Keratinocyte (primary cell): ENCODE measurements around the gene SPSB4.

Source experiments
- EZH2 ChIP-seq: IDR thresholded peaks from one replicate; pipeline ENCODE4 v1.6.1; 2012; ENCODE audit warnings: inconsistent platforms, mild to moderate bottlenecking, low read length, moderate library complexity
- TF ChIP-seq, protein P1 (sequence below), 3 experiments: IDR thresholded peaks in 1 of 3; conservative IDR thresholded peaks in 1 of 3; optimal IDR thresholded peaks in 1 of 3; 2 replicates in 2 of 3; 3 replicates in 1 of 3; pipeline versions ENCODE3 to v1.5.1; 2011; ENCODE audit warnings: low read length in 3 of 3, mild to moderate bottlenecking in 3 of 3, moderate library complexity in 2 of 3, control low read depth in 1 of 3, inconsistent platforms in 1 of 3; ENCODE audit not compliant: insufficient read depth in 2 of 3; ENCODE audit errors: extremely low read depth in 1 of 3

DNA sequence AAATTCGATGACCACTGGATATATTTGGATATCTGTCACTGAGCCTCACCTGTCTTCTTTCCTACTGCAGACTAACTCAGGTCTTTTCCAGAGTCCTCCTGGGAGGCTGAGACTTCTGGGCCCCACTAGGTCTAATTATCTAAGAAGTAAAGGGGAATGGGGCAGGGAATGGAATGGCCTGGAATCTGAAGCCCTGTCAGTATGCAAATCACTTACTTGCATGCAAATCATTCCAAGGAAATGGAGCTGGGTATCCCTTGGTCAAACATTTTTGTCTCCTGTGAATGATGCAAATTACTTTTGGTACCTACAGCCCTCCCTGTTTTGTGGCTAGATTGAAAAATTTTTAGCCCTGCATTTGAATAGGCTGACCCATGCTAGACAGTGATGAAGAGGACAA, 5.3 kb upstream of the SPSB4 start:
- TF ChIP-seq, protein P1, sequence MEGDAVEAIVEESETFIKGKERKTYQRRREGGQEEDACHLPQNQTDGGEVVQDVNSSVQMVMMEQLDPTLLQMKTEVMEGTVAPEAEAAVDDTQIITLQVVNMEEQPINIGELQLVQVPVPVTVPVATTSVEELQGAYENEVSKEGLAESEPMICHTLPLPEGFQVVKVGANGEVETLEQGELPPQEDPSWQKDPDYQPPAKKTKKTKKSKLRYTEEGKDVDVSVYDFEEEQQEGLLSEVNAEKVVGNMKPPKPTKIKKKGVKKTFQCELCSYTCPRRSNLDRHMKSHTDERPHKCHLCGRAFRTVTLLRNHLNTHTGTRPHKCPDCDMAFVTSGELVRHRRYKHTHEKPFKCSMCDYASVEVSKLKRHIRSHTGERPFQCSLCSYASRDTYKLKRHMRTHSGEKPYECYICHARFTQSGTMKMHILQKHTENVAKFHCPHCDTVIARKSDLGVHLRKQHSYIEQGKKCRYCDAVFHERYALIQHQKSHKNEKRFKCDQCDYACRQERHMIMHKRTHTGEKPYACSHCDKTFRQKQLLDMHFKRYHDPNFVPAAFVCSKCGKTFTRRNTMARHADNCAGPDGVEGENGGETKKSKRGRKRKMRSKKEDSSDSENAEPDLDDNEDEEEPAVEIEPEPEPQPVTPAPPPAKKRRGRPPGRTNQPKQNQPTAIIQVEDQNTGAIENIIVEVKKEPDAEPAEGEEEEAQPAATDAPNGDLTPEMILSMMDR (optimal IDR thresholded peaks at IDR 0.05 in 1 of 3, IDR thresholded peaks at IDR 0.05 in 1 of 3, conservative IDR thresholded peaks at IDR 0.05 in 1 of 3; ENCODE audit: extremely low read depth in 1 of 3, insufficient read depth in 2 of 3, low read length in 3 of 3): no peak
- no peak for TF ChIP-seq EZH2
